Thyroid gland (tissue), 4 donors: ENCODE data around the gene VMAC. TPM values are rescaled to one million over a fixed set of nuclear protein-coding genes. Genes with fewer than 3 reads are reported as not detected.

ENCODE experiments used
- DNase-seq, 2 donors: peaks; one replicate each; pipeline ENCODE4 v3.0.0-alpha.2; 2019
- H3K27ac ChIP-seq, 3 donors: fragments of 200-600 bp; sonication (generic); 1 replicate in 2 of 3; 2 replicates in 1 of 3; pipeline ENCODE4 v1.5.1; 2016 to 2019; ENCODE audit warnings: mild to moderate bottlenecking in 1 of 3, moderate library complexity in 1 of 3
- H3K27me3 ChIP-seq: fragments of 200-600 bp; sonication (generic); one replicate; pipeline ENCODE4 v1.5.1; 2019
- H3K36me3 ChIP-seq, 2 donors: fragments of 200-600 bp; sonication (generic); one replicate each; pipeline ENCODE4 v1.5.1; 2016 to 2019
- H3K4me1 ChIP-seq, 2 donors: fragments of 200-600 bp; sonication (generic); one replicate each; pipeline ENCODE4 v1.5.1; 2017 to 2019
- H3K4me3 ChIP-seq, 3 donors: fragments of 200-600 bp; sonication (generic); replicated peaks in 1 of 3; 1 replicate in 2 of 3; 2 replicates in 1 of 3; pipeline ENCODE4 v1.5.1; 2016; ENCODE audit warnings: mild to moderate bottlenecking in 1 of 3
- H3K9me3 ChIP-seq: fragments of 200-600 bp; sonication (generic); one replicate; pipeline ENCODE4 v1.5.1; 2017
- CTCF ChIP-seq, 6 experiments: fragments of 200-600 bp in 3 of 6; fragments of 450-650 bp in 3 of 6; sonication (generic) in 3 of 6; IDR thresholded peaks; one replicate each; pipeline ENCODE4 v1.5.1; 2016 to 2019; ENCODE audit warnings: antibody characterized with exemption in 6 of 6, mild to moderate bottlenecking in 2 of 6, inconsistent platforms in 1 of 6, moderate library complexity in 1 of 6
- POLR2A ChIP-seq, 2 donors: fragments of 450-650 bp; IDR thresholded peaks; one replicate each; pipeline ENCODE4 v1.6.1; 2017; ENCODE audit warnings: antibody characterized with exemption in 2 of 2, mild to moderate bottlenecking in 2 of 2, moderate library complexity in 1 of 2
- WGBS, 2 donors: methylation state at CpG; one replicate each; pipeline ENCODE4 v1.1.5; 2017; 5-methylcytosine and 5-hydroxymethylcytosine counted together
- intact Hi-C: fragments of 100-400 bp; cut with DNase I; formaldehyde crosslinking; loops from one replicate; pipeline ENCODE4 v1.15.1; 2023
- total RNA-seq, 4 donors: library from RNA; depleted of rRNA; stranded (reverse); fragments of >200 nt; gene quantifications; one replicate each; pipeline ENCODE4 v1.2.3, GENCODE V29; 2016

Gene VMAC
- total RNA-seq, 4 donors from 2014 or later, result 14.3 to 27.2 (median 17.8) TPM

DNA sequence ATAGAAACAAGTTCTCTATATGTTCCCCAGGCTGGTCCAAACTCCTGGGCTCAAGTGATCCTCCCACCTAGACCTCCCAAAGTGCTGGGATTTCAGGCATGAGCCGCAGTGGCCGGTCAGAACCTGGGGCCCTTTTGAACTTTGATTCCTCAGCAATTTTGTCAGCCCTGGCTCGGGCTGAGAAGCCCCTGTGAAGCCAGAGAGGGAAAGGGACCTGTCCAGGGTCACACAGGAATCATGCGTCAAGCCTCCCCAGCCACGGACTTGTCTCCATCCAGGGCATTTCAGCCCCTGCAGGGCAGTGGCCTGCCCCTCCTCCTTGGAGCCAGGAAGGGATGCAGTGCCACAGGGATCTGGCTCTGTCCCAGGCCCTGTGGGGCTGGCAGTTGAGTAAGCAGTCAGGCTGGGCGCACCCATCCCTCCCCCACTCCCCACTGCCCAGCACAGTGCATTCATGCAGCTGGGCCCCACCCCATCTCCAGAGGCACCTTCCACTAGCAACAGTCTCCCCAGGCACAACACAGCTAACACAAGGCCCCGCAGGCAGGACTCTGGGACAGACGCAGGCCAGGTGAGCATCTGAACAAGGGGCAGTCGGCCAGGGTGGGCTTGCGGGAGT, 9.2 kb downstream of the VMAC start, which contains the start of gene CAPS:
Gene CAPS (plus strand): TSS at position 516 of the 619 bp plus-strand sequence. CDS start 153 bp downstream, outside the sequence.
- H3K4me1 ChIP-seq, result peaks cover 26 to 30% of the 10 kb centered on the region in 2 donors
- H3K27ac ChIP-seq, result peak within 1 kb of the TSS; percentile 67 to 94 (median 89)
- TF ChIP-seq CTCF (IDR thresholded peaks at IDR 0.05) (no peak), POLR2A (IDR thresholded peaks at IDR 0.05) (peak in 1 of 2 donors; percentile 35)
- 55 to 77% methylated on average over 5 to 10 of the region's 10 CpGs for WGBS, 2 donors
- no peaks in the 10 kb centered on the region for H3K27me3 ChIP-seq
- intact Hi-C loops, result no loop called here
- peak; percentile 99 for DNase-seq
- H3K36me3 ChIP-seq, result peaks cover 29 to 32% of the 10 kb centered on the region in 2 donors
- H3K9me3 ChIP-seq, result no peaks in the 10 kb centered on the region
- H3K4me3 ChIP-seq, result no peak within 1 kb of the TSS

GRCh38 chr19:5914358-5914774, 9.7 kb downstream of the VMAC start:
- Histone ChIP-seq H3K27me3 (no peaks in the 10 kb centered on the region), H3K4me1 (peaks cover 26 to 30% of the 10 kb centered on the region in 2 donors), H3K4me3 (no peak overlapping the region), H3K36me3 (peaks cover 31 to 35% of the 10 kb centered on the region in 2 donors), H3K27ac (peak overlapping the region; percentile 67 to 94 (median 89)), H3K9me3 (no peaks in the 10 kb centered on the region)
- 43 to 68% methylated on average over 13 to 22 of the region's 22 CpGs for whole genome bisulfite sequencing, 2 donors
- TF ChIP-seq CTCF (IDR thresholded peaks at IDR 0.05) (no peak), POLR2A (IDR thresholded peaks at IDR 0.05) (no peak)
- DNase-seq, result peak; percentile 48 to 51
- intact Hi-C loops, result no loop called here

- Histone ChIP-seq H3K36me3 (peaks cover 31 to 40% of the 10 kb centered on the region in 2 donors), H3K4me1 (peaks cover 26 to 30% of the 10 kb centered on the region in 2 donors), H3K27ac (peak overlapping the region; percentile 67 to 94 (median 89)), H3K9me3 (no peaks in the 10 kb centered on the region), H3K27me3 (no peaks in the 10 kb centered on the region), H3K4me3 (no peak overlapping the region)
- DNase-seq, result peak; percentile 88 to 92
- 55 to 56% methylated on average over 28 of the region's 42 CpGs for WGBS, 2 donors
- TF ChIP-seq POLR2A (IDR thresholded peaks at IDR 0.05) (no peak), CTCF (IDR thresholded peaks at IDR 0.05) (peak in 1 of 6 experiments; percentile 11)
- intact Hi-C loops, result no loop called here
Observed at GRCh38 chr19:5914946-5915781, 10.5 kb downstream of the VMAC start.

DNA sequence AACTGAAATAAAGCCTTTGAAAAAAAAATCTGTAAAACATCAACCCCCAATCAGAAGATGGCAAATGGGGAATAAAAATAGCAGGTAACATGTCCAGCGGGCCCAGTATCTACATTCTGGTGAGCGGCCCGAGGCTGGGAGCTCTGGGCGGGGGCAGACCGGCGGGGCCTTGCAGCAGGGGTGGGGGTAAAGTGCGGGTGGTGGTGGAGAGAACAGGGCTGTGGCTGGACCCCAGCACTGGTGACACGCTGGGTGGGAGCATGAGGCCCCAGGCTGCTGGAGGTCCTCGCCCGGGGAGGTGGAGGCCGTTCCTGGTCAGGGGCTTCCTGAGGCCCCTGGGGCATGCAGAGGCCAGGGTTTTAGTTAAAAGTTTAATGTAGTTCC, 11.1 kb downstream of the VMAC start:
- no peak for TF ChIP-seq CTCF (IDR thresholded peaks at IDR 0.05)
- no peak for TF ChIP-seq POLR2A (IDR thresholded peaks at IDR 0.05)
- intact Hi-C loops, result no loop called here
- DNase-seq, result peak in 1 of 2 donors; percentile 16
- H3K27me3 ChIP-seq, result no peaks in the 10 kb centered on the region
- WGBS, 2 donors, result 72 to 73% methylated on average over 11 of the region's 11 CpGs
- H3K27ac ChIP-seq, result peak overlapping the region; percentile 67 to 94 (median 89)
- H3K36me3 ChIP-seq, result peaks cover 31 to 43% of the 10 kb centered on the region in 2 donors
- peaks cover 26 to 30% of the 10 kb centered on the region in 2 donors for H3K4me1 ChIP-seq
- H3K4me3 ChIP-seq, result no peak overlapping the region
- H3K9me3 ChIP-seq, result no peaks in the 10 kb centered on the region
